Measurements from ENCODE around the gene PRKAG2. TPM values are rescaled to one million over a fixed set of nuclear protein-coding genes. Genes with fewer than 3 reads are reported as not detected.
A peak's percentile ranks its signal among the peaks of the same experiment; 100 is the strongest.
"Not testable (repeated sequence)": the region's sequence is repeated elsewhere in the genome, so short reads cannot be mapped to it uniquely, and the experiment has no call there.

The PRKAG2 gene
- polyA plus RNA-seq, 4 donors, result 6.1 to 38.1 (median 33.6) TPM

DNA sequence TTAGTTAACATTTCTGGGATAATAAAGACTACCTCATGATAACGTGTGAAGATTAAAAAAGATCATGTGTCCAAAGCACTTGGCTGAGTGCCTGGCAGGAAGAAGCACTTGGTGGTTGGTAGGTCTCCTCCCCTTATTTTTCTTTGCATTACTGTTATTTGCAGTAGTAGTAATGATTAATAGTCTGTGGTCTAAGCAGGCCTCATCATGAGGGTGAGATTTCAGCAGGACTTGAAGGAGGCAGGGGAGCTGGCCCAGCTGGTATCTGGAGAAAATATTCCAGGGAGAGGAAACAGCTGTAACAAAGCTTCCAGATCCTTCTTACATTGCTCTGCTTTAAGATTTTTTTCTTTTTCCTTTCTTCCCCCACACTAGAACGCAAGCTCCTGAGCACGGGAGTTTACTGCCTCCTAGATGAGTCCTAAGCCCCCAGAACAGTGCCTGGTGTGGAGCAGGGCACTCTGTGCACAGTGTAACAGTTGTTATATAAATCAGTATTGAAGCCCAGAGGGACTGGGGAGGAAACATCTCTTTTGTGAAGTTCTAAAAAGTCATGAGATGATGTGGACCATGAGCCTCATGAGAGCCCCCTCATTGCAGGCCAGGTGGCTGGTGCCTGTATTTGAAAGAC, 326.1 kb downstream of the PRKAG2 start:
- DNase-seq (ENCODE audit: low read depth in 4 of 4, low spot score in 3 of 4), result no peak

- DNase-seq (ENCODE audit: low read depth in 4 of 4, low spot score in 3 of 4), result no peak
These were observed 327.3 kb downstream of the PRKAG2 start for GRCh38 chr7:151549644-151550043.

- no peak for DNase-seq (ENCODE audit: low read depth in 4 of 4, low spot score in 3 of 4)
These were observed 327.8 kb downstream of the PRKAG2 start for GRCh38 chr7:151549083-151549482.

- no peak for DNase-seq (ENCODE audit: low read depth in 4 of 4, low spot score in 3 of 4)
These were observed 332.7 kb downstream of the PRKAG2 start for GRCh38 chr7:151544183-151544582.

DNA sequence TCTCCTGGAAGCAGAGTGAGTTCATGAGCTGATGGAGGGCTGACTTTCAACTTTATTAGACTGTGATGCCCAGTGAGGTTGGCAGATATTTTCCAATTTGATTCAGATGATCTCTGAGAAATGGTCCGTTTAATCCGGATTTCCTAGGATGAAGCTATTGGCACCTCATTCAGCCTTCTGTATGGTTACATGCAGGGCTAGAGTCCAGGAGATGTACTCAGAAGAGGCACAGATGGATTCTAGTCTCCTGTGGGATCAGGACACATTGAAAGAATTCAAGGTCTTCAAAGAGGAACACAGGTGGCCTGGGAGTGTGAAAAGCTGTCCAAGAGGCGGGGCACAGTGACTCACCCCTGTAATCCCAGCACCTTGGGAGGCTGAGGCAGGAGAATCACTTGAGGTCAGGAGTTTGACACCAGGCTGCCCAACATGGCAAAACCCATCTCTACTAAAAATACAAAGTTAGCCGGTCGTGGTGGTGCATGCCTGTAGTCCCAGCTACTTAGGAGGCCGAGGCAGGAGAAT, 334.2 kb downstream of the PRKAG2 start:
- no peak for DNase-seq (ENCODE audit: low read depth in 4 of 4, low spot score in 3 of 4)

DNA sequence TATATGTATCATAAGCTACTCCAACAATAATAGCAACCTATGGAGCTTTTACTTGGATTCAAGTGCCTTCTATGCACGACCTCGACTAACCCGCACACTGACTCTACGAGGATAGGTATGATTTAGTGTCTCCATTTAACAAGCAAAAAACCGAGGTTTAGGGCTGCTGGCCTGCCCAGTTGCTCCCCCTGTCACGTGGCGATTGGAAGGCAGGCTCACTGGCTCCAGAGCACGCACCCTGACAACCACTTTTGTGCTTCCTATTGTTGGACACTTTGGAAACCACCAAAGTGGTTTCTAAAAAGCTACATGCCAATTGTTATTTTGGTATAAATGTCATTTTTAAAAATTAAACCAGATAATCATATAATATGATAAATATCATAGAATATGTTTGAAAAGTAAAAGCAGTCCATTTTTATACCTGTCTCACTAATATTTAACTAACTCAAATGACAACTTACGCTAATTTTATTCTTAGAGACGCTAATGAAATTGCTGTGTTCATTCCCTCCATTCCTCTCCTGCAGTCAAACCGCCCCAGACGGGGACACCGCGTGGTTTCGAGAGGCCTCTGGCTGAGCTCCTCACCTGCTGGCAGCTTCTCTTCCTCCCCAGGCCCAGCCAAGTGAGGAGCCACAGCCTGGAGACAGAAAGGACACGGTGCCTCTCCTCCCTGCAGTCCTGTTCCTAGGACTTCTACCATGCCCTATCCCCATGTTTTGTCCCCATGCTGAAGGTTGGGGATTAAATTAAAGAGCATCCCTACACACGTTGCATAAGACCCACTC, 335.0 kb downstream of the PRKAG2 start:
- DNase-seq (ENCODE audit: low read depth in 4 of 4, low spot score in 3 of 4), result no peak

DNA sequence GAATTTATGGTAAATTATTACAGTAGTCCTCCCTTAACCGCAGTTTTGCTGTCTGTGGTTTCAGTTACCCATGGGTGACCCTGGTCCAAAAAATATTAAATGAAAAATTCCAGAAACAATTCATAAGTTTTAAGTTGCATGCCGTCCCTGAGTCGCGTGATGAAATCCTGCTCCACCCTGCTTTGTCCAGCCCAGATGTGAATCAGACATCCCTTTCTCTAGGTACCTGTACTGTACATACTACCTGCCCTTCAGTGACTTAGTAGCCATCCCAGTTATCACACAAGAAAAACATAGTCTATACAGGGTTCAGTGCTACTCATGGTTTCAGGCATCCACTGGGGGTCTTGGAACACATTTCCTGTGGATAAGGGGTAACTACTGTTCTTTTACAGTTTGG, 336.8 kb downstream of the PRKAG2 start:
- no peak for DNase-seq (ENCODE audit: low read depth in 4 of 4, low spot score in 3 of 4)

DNA sequence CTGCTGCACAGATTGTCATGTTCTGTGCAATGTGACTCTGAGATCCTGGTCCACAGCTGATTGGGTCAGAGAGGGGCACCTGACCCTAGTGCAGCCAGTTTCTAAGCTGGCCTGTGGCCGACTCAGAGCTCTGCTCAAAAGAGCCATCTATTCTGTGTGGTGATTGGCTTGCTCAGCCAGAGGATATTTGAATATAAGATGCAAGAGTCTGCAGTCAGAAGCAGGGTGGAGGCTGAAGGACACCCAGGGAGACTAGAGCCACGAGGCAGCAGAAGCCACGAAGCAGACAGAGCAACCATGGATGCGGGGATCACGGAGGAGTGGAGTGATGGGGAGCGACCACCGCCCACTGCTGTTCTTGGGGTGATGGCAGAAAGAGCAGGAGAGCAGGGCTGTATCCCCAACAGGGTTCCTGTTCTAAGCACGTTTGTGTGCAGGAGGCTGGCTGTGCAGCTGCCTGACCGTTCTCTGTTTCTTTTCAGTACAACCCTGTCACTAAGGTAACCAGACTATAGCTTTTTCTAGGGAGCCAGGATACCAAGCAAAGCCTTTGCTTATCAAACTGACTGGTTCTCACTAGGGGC, 337.7 kb downstream of the PRKAG2 start:
- no peak for DNase-seq (ENCODE audit: low read depth in 4 of 4, low spot score in 3 of 4)

DNA sequence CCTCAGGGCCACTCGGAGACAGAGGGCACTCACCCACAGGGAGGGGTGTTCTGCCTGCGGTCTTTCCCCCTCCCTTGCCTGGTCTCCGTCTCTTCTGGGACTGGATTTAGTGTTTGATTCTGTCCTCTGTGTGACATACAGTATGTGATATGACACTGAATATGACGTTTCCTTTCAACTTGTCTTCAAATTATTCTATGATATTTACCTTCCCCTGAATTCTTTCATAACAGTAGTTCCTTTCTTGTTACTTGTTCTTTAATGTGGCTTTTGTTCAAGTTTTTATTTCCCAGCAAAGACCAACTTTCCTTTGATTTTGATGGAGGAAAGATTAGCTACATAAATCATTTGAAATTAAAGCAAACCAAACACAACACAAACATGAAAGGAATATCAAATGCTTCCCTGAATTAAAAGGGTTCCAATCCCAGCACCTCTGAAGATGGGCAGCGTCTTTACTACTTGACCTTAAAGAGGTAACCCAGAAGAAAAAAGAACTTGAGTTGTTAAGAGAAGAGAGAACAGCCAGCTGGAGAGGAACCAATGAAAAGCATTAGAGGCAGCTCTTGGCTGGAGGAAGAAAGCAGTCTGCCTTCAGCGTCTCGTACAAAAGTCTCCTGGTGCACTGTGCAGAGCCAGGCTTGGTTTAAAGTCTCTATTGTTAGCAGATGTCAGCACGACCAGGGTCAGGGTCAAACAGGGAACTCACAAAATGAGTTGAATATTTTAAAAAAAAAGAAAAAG, 338.9 kb downstream of the PRKAG2 start:
- no peak for DNase-seq (ENCODE audit: low read depth in 4 of 4, low spot score in 3 of 4)

DNA sequence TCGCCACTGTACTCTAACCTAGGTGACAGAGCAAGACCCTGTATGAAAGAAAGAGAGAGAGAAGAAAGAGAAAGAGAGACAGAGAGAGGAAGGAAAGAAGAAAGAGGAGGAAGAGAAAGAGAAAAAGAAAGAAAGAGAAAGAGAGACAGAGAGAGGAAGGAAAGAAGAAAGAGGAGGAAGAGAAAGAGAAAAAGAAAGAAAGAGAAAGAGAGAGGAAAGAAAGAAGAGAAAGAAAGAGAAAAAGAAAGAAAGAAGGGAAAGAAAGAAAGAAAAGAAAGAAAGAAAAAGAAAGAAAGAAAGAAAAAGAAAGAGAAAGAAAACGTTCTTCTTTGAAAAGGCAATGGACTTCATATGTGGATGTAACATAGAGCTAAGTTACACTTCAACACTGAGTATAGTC, 340.7 kb downstream of the PRKAG2 start:
- DNase-seq (ENCODE audit: low read depth in 4 of 4, low spot score in 3 of 4), result not testable (repeated sequence)

GRCh38 chr7:151529842-151530241, 347.1 kb downstream of the PRKAG2 start:
- DNase-seq (ENCODE audit: low read depth in 4 of 4, low spot score in 3 of 4), result no peak

- DNase-seq (ENCODE audit: low read depth in 4 of 4, low spot score in 3 of 4), result no peak
These were observed 352.1 kb downstream of the PRKAG2 start for GRCh38 chr7:151524845-151525244.

DNA sequence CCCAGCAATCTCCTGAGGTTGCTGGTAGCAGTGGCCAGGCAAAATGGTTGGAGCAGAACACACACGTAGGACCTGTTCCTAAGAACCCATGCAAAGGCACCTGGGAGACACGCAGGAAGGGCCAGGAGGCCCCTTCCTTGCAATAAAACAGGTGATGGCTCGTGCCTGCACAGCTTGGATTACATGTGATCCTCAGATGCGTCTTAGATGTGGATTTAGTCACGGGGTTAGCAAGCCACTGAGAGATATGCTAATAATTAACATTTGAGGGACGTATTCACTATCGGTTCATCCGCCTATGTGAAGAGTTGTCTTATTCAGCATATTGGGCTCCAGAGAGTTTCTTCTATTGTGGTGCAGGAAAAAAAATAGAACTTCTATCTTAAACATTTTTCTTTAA, 352.6 kb downstream of the PRKAG2 start:
- DNase-seq (ENCODE audit: low read depth in 4 of 4, low spot score in 3 of 4), result no peak

DNA sequence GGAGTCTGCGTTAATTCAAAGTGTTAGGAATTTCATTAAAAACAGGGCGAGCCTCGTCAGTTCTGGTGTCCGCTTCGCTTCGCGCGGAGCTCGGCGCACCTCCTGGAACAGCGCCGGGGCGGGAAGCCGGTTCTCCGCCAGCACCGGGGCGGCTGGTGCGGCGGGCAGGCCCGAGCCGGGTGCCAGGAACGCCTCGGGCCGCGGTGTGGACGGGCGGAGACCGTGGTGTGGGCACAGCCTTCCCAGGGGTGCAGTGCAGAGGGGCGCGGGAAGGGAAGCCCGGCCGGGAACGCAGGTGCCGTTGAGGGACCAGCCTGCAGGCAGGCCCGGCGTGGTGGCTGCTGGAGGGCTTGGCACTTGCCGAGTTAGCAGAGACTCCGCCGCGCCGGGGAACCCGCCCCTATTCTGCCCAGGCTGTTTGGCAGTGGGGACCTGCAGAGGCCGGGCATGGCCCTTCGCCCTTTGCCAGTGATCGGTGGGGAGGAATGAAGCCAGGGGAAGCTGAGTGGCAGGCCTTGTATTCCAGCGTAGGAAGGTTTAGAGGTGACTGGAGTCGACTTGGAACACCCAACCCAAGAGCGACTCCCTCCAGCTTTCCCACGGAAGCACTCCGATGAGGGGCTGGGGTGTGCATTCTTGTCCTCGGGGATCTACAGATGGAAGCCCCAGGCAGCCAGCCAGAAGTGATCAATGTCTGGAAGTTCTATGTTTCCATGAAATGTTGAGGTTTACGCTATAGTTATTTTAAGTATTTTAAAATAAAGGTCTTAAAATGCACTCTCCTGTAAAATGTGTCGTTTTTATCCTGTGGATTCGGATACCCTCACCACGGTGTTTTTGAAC, 356.3 kb downstream of the PRKAG2 start:
- no peak for DNase-seq (ENCODE audit: low read depth in 4 of 4, low spot score in 3 of 4)

DNA sequence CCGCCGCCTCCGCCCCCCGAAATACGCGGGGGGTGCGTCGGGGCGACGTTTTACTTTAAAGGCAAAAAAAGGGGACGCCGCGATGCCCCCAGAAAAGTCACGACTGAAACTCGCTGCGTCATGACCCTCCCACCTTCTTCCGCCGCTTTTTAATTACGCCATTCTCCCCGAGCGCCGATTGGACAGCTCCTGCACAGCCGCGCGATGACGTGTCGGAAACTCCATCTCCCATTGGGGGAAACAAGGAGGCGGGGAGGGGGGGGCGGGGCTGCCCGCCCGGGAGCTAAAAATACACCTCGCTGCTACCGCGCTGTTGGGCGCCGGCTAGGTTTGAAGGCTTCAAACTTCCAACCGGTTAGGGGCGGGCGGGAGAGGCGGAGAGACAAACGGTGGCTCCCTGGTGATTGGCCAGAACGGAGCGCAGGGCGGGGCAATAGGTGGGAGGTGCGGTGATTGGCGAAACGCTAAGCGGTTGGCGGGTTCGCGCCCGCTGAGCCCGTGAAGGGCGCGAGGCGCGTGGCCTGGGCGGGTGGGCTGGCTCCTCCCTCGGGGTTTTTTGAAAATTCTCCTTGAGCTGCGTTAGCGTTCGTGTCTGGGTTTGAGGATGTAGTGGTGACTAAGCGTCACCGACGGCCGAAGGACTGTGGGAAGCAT, 357.0 kb downstream of the PRKAG2 start, which contains the start of gene RHEB:
Gene RHEB, minus strand, starts transcription at position 131 of the 654 bp plus-strand sequence. CDS start 384 bp downstream, outside the sequence.
- peak; percentile 95 to 99 (median 99) for DNase-seq (ENCODE audit: low read depth in 4 of 4, low spot score in 3 of 4)

DNA sequence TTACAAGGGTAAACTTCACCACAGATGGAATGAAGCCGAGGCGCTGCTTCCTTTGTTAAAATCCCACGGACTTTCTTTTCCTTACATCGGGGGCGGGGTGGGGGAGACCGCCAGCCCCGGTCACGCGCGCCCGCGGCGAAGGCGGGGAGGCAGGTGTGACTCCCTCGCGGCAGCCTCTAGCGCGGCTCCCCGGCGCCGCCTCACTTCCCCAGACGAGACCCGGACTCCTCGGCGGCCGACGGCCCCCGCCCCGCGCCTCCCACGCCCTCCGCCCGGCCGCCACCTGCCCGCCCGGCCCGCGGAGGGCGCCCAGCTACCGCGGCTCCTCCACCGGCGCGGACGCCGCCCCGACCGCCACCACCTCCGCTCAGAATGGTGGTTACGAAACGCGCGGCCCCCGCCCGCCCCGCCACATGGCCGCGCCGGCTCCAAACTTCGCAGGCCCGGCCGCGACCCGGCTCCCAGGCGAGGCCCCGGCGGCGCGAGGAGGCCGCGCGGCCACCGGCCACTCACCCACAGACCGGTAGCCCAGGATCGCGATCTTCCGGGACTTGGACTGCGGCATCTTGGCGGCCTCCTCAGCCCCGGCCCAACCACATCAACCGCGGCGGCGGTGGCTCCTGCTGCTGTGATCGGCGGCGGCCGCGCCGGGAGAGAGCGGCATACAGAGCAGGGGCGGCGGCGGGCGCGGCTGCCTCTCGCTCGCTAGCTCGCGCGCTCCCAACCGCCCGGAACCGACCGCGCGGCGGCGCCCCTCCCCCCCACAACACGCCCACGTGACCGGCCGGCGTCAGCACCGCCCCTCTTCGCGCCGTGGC, 357.8 kb downstream of the PRKAG2 start:
- not testable (repeated sequence) for DNase-seq (ENCODE audit: low read depth in 4 of 4, low spot score in 3 of 4)

GRCh38 chr7:151518105-151518946, 358.6 kb downstream of the PRKAG2 start:
- DNase-seq (ENCODE audit: low read depth in 4 of 4, low spot score in 3 of 4), result no peak

All from left renal pelvis (tissue), 4 donors.